Esophagus squamous epithelium (tissue), 5 donors: ENCODE data around the gene BANF1. TPM values are rescaled to one million over a fixed set of nuclear protein-coding genes. Genes with fewer than 3 reads are reported as not detected.
A peak's percentile ranks its signal among the peaks of the same experiment; 100 is the strongest.
"Not testable (repeated sequence)": the region's sequence is repeated elsewhere in the genome, so short reads cannot be mapped to it uniquely, and the experiment has no call there.

Source experiments
- DNase-seq: peaks from one replicate; lab custom pipeline; 2025; lab: John Stamatoyannopoulos, UW
- H3K27ac ChIP-seq, 4 donors: fragments of 200-600 bp; sonication (generic); one replicate each; pipeline ENCODE4 v1.5.1; 2016 to 2019; ENCODE audit warnings: mild to moderate bottlenecking in 1 of 4
- H3K27me3 ChIP-seq, 4 donors: fragments of 200-600 bp; sonication (generic); 1 replicate in 3 of 4; 2 replicates in 1 of 4; pipeline versions ENCODE4 v1.5.1 to v1.6.0; 2017 to 2021; ENCODE audit warnings: antibody characterized with exemption in 1 of 4
- H3K36me3 ChIP-seq, 3 donors: fragments of 200-600 bp; sonication (generic); one replicate each; pipeline ENCODE4 v1.5.1; 2016 to 2019
- H3K4me1 ChIP-seq, 3 donors: fragments of 200-600 bp; sonication (generic); one replicate each; pipeline ENCODE4 v1.5.1; 2017 to 2019
- H3K4me3 ChIP-seq, 4 donors: fragments of 200-600 bp; sonication (generic); 1 replicate in 3 of 4; 2 replicates in 1 of 4; pipeline ENCODE4 v1.5.1; 2016 to 2019; ENCODE audit warnings: mild to moderate bottlenecking in 2 of 4, moderate library complexity in 1 of 4
- H3K9me3 ChIP-seq, 3 donors: fragments of 200-600 bp; sonication (generic); one replicate each; pipeline ENCODE4 v1.5.1; 2016 to 2019
- POLR2A ChIP-seq, 4 donors: fragments of 450-650 bp; IDR thresholded peaks; one replicate each; pipeline ENCODE4 v1.6.1; 2017; ENCODE audit warnings: antibody characterized with exemption in 4 of 4, mild to moderate bottlenecking in 4 of 4, moderate library complexity in 3 of 4
- WGBS, 2 donors: methylation state at CpG; one replicate each; pipeline ENCODE4 v1.1.5; 2018; 5-methylcytosine and 5-hydroxymethylcytosine counted together
- intact Hi-C: fragments of 100-400 bp; cut with DNase I; formaldehyde crosslinking; loops from one replicate; pipeline ENCODE4 v1.15.0; 2022
- total RNA-seq, 4 donors: library from RNA; depleted of rRNA; stranded (reverse); fragments of >200 nt; gene quantifications; one replicate each; pipeline ENCODE4 v1.1.0, GENCODE V29; 2016
- TF ChIP-seq, protein P1 (sequence below), 6 experiments: fragments of 450-650 bp in 4 of 6; fragments of 200-600 bp in 2 of 6; sonication (generic) in 2 of 6; IDR thresholded peaks; one replicate each; pipeline ENCODE4 v1.5.1; 2016 to 2019; ENCODE audit warnings: antibody characterized with exemption in 6 of 6, mild to moderate bottlenecking in 4 of 6, moderate library complexity in 4 of 6
- donor health status: DM: yes; HTN: yes; CAD: no.

BANF1 gene
- total RNA-seq, 4 donors from 2014 or later: 29.1 to 52.3 (median 41.9) TPM

DNA sequence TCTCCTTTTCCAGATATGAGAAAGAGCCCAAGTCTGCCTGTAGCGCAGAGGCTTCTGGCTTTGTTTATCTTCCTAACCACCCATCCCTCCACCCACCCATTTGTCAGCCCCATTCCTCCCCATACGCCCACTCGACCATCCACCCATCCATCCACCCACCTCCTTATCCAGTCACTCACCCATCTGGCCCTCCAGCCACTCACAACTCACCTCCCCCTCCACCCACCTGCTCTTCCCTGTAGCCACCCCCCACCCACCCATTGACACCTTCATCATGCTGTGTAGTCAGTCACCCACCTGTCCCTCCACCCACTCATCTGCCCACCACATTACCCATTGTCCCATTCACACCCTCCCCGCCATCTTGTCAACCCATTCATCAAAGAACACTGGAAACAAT lies 15.0 kb downstream of the BANF1 start:
- 73 to 83% methylated on average over 3 of the region's 4 CpGs for WGBS, 2 donors
- Histone ChIP-seq H3K36me3 (no peaks in the 10 kb centered on the region), H3K4me3 (no peak overlapping the region), H3K27me3 (peaks cover 0 to 24% (median 0%) of the 10 kb centered on the region in 4 donors), H3K4me1 (peaks cover 8 to 31% (median 8%) of the 10 kb centered on the region in 3 donors), H3K9me3 (no peaks in the 10 kb centered on the region), H3K27ac (no peak overlapping the region)
- TF ChIP-seq, protein P1, sequence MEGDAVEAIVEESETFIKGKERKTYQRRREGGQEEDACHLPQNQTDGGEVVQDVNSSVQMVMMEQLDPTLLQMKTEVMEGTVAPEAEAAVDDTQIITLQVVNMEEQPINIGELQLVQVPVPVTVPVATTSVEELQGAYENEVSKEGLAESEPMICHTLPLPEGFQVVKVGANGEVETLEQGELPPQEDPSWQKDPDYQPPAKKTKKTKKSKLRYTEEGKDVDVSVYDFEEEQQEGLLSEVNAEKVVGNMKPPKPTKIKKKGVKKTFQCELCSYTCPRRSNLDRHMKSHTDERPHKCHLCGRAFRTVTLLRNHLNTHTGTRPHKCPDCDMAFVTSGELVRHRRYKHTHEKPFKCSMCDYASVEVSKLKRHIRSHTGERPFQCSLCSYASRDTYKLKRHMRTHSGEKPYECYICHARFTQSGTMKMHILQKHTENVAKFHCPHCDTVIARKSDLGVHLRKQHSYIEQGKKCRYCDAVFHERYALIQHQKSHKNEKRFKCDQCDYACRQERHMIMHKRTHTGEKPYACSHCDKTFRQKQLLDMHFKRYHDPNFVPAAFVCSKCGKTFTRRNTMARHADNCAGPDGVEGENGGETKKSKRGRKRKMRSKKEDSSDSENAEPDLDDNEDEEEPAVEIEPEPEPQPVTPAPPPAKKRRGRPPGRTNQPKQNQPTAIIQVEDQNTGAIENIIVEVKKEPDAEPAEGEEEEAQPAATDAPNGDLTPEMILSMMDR (IDR thresholded peaks at IDR 0.05): no peak
- TF ChIP-seq POLR2A (IDR thresholded peaks at IDR 0.05): no peak
- DNase-seq: no peak
- intact Hi-C loops: no loop called here

DNA sequence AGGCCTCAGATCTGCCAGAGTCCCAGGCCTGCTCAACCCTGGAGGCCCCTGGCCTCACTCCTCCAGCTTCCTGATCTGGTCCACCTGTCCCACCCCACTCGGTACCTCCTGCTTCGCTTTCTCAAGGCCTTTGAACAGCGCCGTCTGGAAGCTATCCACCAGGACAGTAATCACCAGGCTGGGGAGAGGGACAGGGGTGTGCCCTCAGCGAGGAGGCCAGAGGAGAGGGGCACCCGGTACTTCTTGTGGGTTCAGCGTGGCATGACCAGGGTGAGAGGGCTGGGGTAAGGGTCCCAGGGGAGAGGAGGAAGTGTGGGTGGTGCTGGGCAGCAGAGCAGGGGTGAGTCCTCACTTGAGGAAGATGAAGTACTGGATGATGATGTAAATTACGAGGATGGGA lies 17.9 kb downstream of the BANF1 start:
- TF ChIP-seq, protein P1 (IDR thresholded peaks at IDR 0.05): no peak
- TF ChIP-seq POLR2A (IDR thresholded peaks at IDR 0.05): no peak

DNA sequence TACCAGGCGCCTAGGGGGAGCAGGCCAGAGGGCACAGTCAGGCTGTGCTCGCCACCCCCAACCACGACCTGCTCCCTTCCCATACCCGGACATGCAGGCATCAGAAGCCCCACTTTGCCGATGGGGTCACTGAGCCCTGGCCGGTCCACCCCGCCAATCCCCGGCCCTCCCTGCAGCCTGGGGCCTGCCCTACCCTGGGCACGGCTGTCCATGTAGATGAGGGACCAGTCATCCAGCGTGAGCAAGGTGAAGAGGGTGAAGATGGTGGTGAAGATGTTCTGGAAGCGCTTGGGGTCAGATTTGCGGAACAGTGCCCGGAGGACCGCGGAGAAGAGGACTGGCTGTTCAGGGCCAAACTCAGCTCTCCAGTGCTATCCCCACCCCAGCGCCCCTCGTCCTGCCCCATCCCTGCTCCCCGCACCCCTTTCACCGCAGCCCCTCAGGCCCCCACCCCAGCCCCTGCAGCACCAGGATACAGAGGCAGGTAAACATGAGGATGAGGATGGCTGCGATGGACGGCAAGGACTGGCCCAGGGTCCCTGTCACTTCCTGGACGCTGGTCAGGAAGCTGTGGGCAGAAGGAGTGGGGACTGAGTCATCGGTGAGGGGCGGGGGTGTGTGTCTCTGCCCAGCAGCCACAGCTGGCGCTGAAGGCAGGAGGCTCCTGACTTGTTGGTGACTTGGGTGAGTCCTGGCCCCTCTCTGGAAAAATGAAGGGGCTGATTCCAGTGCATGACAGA lies 18.5 kb downstream of the BANF1 start:
- Histone ChIP-seq H3K9me3 (no peaks in the 10 kb centered on the region), H3K27ac (no peak overlapping the region), H3K4me1 (peaks cover 8 to 21% (median 9%) of the 10 kb centered on the region in 3 donors), H3K36me3 (no peaks in the 10 kb centered on the region), H3K27me3 (peaks cover 0 to 16% (median 0%) of the 10 kb centered on the region in 4 donors), H3K4me3 (no peak overlapping the region)
- TF ChIP-seq, protein P1 (IDR thresholded peaks at IDR 0.05): no peak
- TF ChIP-seq POLR2A (IDR thresholded peaks at IDR 0.05): no peak
- 72 to 77% methylated on average over 5 to 11 of the region's 25 CpGs for WGBS, 2 donors
- intact Hi-C loops: no loop called here
- no peak for DNase-seq

More for the DNA sequence above, 17.9 kb downstream of the BANF1 start:
- H3K9me3 ChIP-seq: no peaks in the 10 kb centered on the region
- H3K36me3 ChIP-seq: no peaks in the 10 kb centered on the region
- no peak for DNase-seq
- H3K4me1 ChIP-seq: peaks cover 8 to 21% (median 9%) of the 10 kb centered on the region in 3 donors
- WGBS, 2 donors: 0 to 64% methylated on average over 1 to 4 of the region's 8 CpGs
- intact Hi-C loops: no loop called here
- H3K27ac ChIP-seq: no peak overlapping the region
- H3K4me3 ChIP-seq: no peak overlapping the region
- peaks cover 0 to 16% (median 0%) of the 10 kb centered on the region in 4 donors for H3K27me3 ChIP-seq

DNA sequence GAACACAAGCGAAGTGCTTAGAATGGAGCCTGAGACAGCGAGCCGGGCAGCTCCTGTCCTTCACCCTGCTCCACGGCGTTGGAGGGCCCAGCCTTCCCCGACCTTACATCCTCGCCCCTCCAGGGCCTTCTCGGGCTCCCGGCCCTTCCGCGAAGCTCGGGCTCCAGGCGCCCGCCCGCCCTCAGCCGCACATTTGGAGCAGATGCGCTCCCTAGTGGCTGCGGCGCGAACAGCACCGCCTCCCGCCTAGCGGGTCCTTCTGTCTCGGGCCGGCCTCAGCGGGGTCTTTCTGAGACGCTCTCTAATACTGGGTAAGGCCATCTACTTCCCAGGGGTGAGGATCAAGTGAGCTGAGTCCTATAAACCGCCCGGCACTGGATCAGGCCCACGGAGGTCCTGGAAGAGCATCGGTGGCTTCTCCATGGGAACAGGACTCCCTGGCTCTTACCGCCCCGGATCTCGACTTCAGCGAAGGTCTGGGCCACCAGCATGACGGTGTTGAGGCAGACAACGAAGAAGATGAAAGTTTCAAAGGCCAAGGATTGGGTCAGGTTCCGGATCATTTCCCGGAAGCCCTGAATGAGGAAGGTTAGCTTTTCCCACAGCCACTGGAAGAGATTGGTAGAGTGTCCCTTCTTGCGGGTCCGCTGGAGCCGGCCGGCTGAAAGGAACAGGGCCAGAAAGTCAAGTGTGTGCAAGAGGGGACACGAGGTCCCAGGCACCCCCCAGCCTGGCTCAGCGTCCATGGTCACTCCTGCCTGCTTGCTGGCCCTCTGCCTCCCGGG lies 20.3 kb downstream of the BANF1 start:
- no peak for DNase-seq

DNA sequence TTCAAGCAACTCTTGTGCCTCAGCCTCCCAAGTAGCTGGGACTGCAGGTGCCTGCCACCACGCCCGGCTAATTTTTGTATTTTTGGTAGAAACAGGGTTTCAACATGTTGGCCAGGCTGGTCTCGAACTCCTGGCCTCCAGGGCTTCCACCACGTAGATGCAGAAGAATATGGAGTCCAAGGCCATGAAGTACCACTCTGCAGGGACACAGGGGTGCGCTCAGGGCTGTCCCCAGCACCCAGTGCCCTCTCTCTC lies 20.8 kb downstream of the BANF1 start:
- Histone ChIP-seq H3K4me1 (peaks cover 8 to 21% (median 9%) of the 10 kb centered on the region in 3 donors), H3K27me3 (peaks cover 0 to 16% (median 0%) of the 10 kb centered on the region in 4 donors)
- 76 to 90% methylated on average over 1 to 2 of the region's 5 CpGs for WGBS, 2 donors
- intact Hi-C loops, H3K36me3 ChIP-seq, H3K9me3 ChIP-seq, DNase-seq, H3K27ac ChIP-seq, H3K4me3 ChIP-seq: not testable (repeated sequence)

More for the DNA sequence above, 20.3 kb downstream of the BANF1 start:
- TF ChIP-seq POLR2A (IDR thresholded peaks at IDR 0.05): no peak
- TF ChIP-seq, protein P1 (IDR thresholded peaks at IDR 0.05): peak; percentile 90 to 98 (median 95)
- peaks cover 0 to 16% (median 0%) of the 10 kb centered on the region in 4 donors for H3K27me3 ChIP-seq
- H3K4me3 ChIP-seq: peak overlapping the region in 2 of 4 donors; percentile 0 to 48
- no peaks in the 10 kb centered on the region for H3K36me3 ChIP-seq
- no peak overlapping the region for H3K27ac ChIP-seq
- no peaks in the 10 kb centered on the region for H3K9me3 ChIP-seq
- H3K4me1 ChIP-seq: peaks cover 8 to 21% (median 9%) of the 10 kb centered on the region in 3 donors
- WGBS, 2 donors: 23 to 57% methylated on average over 12 to 20 of the region's 46 CpGs
- intact Hi-C loops: no loop called here
